ENCODE results near the gene TPM3.
"Not testable (repeated sequence)": the region's sequence is repeated elsewhere in the genome, so short reads cannot be mapped to it uniquely, and the experiment has no call there.

TPM3 gene

DNA sequence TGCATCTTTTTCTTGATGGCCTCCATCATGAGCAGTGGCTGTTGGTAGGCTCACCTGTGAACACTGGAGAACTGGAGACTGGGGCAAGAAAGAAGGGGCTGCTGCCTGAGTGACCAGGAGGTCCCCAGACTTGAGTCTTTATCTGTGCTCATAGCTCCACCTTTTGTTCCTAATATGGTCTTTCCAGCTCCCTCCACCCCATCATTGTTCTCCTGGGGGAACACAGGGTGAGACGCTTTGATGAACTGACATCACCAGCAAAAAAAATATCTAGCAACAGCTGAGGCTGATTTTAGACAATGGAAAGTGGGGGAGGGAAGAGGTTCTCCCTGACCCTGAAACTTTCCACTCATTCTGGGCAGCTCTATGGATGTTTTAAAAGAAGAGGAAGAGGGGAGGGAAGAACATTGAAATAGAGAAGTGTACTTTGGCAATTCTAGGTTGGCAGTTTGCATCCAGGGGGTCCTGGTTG, at the start of gene TPM3:
Gene TPM3 (minus strand): TSS at position 111 of the 472 bp plus-strand sequence. CDS start 82 bp downstream, at position 29.
- DNase-seq (ENCODE audit: low read depth in 2 of 2, low spot score in 1 of 2) = no peak

DNA sequence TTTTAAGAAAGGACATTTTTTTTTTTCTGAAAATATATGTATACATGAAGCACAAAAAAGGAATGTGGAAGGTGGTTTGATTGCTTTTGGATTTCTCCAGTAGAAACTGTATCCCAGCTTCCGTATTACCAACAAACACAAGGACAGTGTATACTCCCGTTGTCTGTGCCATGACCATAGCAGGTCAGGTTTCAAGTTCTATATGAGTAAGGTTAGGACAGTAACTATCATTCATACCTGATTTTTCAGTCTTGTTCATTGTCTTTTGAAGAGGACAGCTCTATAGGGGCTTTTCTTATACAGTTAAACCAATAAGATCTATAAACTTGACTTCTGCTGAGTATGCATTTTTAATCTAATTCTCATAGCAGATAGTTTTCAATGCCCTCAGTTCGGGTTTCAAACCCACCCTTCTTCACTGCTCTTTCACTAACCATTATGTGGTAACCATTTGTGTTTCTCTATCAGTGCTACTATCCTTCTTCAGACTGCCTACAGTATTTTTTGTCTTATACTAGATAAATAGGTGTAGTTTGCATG, 48.5 kb upstream of the TPM3 start:
- no peak for DNase-seq (ENCODE audit: low read depth in 2 of 2, low spot score in 1 of 2)

DNA sequence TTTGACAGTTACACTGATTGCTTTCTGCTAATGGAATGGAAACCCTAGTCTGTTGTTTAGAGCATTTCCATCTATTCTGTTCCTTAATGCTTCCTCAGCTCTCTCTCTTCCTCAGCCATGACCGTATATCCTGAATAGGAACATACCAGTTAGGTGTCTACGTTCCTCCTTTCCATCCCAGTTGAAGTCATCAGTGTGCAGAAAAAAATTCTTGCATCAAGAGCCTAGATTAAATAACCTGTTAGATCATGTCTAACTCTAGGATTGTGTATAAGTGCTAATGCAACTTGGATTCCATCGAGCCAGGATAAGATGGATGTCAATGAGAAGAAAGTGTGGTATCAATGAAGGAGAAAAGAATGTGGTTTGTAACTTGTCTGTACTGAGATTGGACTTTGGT, 47.6 kb upstream of the TPM3 start:
- DNase-seq (ENCODE audit: low read depth in 2 of 2, low spot score in 1 of 2) = no peak

DNA sequence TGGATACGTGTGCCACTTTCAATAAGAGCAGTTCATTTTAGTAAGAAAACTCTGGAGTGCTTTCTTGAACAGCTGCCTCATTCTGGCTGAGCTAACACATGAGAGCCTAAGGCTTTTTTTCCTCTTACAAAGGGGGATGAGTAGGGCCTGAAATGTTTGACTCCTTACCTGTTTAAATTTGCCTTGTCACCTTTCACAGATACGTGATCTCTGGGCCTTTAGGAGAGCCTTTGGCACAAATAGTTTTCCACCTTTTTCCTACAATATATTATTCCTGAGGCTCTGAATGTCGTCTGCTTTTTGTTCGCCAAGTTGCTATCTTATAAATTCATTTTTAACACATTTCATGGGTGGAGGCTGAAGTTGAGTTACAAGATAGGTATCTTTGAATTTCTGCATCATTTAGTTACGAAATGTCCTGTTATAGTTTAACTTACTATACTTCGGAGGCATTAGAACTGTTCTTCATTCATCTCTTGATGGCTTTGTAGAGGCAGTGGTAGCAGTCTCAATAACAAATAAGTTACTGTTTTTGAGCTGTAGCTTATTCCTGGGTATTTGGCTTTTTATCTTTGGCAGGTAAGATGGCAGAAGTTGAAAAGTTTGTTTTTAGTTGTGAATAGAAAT, 46.1 kb upstream of the TPM3 start:
- no peak for DNase-seq (ENCODE audit: low read depth in 2 of 2, low spot score in 1 of 2)

DNA sequence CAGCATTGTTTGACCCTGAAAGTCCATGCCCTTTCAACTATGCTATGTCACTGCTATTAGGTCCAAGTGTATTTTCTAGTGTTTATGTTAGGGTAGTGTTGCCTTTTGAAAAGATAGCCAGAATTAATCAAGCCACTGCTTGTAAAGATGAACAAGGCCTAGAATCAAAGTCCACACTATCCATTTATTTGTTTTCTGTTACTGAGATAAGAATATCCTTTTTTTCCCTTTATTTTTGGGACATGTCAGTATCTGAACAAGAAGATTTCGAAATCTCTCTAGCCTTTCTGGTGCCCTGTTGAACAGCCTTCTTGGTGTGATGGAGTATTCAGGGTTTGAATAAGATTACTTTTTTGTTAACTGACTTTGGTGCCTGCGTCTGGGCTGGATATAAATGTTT, 45.5 kb upstream of the TPM3 start:
- no peak for DNase-seq (ENCODE audit: low read depth in 2 of 2, low spot score in 1 of 2)

DNA sequence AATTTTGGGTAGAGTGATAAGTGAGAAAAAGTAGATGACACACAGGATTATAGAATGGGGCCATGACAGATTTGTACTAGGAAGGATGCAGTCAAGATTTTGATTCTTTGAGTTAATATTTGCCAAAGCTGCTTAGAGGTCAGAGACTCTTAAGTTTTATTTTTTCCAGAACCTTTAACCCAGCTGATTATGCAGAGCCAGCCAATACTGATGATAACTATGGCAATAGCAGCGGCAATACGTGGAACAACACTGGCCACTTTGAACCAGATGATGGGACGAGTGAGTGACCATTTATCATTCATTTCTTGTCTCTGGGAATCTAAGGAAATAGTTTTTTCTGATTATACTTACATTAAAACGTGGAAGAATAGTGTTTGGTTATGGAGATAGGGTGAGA, 45.0 kb upstream of the TPM3 start:
- DNase-seq (ENCODE audit: low read depth in 2 of 2, low spot score in 1 of 2) = no peak

DNA sequence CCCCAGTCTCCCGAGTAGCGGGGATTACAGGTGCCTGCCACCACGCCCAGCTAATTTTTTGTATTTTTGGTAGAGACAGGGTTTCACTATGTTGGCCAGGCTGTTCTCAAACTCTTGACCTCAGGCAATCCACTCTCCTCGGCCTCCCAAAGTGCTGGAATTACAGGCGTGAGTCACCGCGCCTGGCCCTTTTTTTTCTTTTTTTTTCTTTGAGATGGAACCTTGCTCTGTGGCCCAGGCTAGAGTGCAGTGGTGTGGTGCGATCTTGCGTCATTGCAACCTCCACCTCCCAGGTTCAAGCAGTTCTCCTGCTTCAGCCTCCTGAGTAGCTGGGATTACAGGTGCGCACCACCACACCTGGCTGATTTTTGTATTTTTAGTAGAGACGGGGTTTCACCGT, 41.2 kb upstream of the TPM3 start:
- DNase-seq (ENCODE audit: low read depth in 2 of 2, low spot score in 1 of 2) = not testable (repeated sequence)

DNA sequence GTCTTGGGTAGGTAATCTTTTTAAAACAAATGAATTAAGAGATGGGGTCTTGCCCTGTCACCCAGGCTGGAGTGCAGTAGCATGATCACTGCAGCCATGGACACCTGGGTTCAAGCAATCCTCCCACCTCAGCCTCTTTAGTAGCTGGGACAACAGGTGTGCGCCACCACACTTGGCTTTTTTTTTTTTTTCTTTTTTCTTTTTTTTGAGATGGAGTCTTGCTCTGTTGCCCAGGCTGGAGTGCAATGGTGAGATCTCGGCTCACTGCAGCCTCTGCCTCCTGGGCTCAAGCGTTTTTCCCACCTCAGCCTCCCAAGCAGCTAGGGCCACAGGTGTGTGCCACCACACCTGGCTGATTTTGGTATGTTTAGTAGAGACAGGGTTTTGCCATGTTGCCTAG, 39.2 kb upstream of the TPM3 start:
- not testable (repeated sequence) for DNase-seq (ENCODE audit: low read depth in 2 of 2, low spot score in 1 of 2)

DNA sequence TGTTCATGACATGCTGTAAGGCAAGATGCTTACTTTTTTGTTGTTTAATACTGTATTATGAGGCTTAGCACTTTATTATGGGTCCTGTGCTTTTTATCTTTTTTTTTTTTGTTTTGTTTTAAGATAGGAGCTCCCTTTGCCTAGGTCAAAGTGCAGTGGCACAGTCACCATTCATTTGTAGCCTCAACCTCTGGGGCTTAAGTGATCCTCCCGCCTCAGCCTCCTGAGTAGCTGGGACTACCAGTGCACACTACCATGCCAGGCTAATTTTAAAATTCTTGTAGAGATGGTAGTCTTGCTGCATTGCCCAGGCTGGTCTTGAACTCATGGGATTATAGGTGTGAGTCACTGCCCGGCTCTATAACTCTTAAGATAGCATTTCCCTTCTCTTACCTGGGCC, 33.5 kb upstream of the TPM3 start:
- no peak for DNase-seq (ENCODE audit: low read depth in 2 of 2, low spot score in 1 of 2)

DNA sequence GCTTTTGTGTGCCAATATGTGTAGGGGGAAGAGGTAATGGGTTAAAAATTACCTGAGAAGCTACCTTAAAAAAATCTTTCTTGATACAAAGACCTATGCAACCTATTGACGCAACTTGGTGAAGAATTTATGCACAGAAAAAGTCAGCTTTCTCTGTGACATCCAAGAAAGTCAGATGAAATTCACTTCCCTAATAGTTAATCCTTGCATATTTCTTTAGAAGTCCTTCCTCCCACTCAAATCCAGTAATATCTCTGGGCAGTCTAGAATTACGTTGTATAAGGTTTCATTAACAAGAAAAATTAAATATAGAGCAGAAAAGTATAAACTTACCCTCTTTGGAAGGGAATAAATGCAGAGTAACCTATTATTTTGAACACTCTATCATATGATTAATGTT, 31.7 kb upstream of the TPM3 start:
- no peak for DNase-seq (ENCODE audit: low read depth in 2 of 2, low spot score in 1 of 2)

DNA sequence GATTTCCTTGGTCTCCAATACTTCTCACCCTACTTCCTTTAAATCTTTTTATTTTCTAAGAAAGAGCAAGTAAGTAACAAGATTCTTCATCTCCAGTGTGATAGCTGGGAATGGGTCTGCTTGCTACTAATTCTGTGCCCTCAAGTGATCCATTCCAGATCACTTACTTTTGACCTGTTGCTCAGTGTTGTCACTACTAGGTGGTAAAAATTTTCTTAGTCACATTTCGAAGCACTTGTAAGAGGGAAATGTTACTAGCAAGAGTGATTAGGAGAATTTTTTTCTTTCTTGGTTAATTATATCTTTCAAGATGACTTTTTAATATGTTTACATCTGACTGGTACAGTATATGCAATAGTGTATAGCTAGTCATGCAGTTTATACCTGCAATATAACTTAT, 31.0 kb upstream of the TPM3 start:
- DNase-seq (ENCODE audit: low read depth in 2 of 2, low spot score in 1 of 2) = no peak

DNA sequence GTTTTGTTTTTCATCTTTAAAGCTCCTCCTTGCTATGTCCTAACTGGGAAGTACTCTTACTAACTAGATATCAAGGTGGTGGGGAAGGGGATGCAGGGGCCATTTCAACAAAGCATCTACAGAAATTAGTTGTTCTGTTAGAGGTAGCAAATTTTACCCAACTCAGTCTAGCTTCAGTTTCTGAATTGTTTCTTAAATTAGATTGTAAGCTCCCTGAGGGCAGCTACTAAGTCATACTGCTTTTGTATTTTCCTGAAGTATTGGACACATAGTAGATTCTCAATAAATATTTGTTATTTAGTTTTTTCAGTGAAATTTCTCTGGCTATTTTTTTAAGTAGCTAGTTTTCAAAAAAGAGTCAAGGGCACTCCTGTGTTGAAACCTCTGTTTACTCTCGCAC, 30.6 kb upstream of the TPM3 start:
- DNase-seq (ENCODE audit: low read depth in 2 of 2, low spot score in 1 of 2) = no peak

DNA sequence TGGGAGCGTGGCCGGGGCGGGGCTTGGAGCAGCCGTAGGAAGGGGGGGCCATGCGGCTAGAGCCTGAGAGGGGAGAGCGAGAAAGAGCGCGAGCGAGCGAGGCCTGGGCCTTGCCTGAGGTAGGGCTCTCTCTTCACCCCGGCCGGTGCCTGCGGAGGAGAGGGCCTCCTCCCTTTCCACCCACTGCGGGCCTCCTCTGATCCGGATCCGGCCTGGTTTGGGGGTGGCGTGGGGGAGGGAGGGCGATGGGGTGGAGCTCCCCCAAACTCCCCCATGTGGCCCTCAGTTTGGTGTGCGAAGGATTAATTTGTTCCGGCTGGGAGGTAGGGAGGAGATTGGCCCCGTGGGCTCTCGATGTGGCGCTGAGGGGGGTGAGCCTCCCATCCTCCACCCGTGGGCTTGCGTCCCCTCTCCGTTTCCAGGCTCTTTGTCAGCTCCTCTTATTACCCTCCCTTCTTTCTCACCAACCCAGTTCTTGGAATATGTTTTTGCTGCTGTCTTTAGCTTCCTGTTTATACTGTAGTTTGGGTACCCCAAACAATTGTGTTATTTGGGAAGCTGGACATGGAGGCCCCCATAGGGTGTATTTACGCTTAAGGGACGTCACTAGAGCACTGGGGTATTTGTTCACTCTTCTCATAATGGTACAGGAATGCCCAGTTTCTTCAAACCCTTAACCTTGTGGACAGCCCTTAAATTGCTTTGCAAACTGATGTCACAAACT, 29.5 kb upstream of the TPM3 start:
- DNase-seq (ENCODE audit: low read depth in 2 of 2, low spot score in 1 of 2) = peak; percentile 46 to 48

DNA sequence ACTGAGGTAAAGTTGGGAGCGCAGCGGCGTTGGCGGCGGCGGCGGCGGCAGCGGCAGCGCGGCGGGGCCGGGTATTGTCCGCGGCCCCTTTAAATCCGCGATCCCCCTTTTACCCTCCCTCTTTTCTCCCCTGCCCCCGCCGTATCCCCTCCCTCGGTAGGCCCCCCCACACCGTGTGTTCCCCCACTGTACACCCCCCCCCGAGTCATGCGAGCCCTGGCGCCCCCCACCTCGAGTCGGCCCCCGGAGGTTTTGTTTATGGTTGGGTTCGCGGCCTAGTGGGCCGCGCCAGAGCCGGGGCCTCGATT, 29.0 kb upstream of the TPM3 start:
- DNase-seq (ENCODE audit: low read depth in 2 of 2, low spot score in 1 of 2) = no peak

DNA sequence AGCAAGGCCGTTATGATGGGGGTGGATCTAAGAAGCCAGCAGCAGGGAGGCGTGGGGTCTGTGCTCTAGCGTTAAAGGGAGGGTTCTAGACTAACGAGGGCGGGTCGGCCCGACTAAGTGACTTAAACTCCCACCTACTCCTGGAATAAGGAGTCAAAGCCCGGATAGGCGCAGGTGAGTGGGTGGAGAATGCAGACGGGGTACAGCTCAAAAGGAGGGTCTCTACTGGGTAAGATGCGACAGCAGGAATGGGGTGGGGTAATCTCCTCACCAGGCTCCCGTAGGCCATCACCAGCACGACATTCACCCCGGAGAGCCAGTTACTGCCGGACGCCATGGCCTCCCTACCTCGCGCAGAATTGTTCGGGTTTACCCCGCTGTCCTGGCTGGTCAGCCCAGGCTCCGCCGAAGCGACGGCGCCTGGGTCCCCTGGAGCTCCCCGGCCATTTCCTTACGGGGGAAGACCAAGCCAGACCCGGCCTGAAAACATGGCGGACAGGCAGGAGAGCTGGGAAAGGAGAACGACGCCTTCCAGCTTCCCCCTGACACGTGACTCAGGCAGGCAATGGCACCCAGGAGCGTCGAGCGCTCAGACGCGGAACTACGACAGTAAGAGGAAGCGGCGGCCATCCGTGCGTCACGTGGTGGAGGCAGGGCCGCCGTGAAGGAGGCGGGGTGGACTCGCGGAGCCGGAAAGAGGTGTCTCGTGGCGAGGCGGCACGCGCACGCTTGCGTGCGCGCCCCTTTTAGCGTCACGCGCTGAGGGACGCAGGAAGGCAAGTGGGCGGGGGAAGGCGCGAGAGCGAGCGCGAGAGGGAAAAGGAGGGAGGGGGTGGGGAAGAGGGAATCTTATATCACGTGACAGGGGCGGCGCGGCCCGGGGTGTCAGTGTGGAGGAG, 28.4 kb upstream of the TPM3 start, which contains the start of gene UBAP2L:
Gene UBAP2L (plus strand): TSS at position 885 of the 899 bp plus-strand sequence. CDS start 4,169 bp downstream, outside the sequence.
- peak; percentile 96 to 97 for DNase-seq (ENCODE audit: low read depth in 2 of 2, low spot score in 1 of 2)

DNA sequence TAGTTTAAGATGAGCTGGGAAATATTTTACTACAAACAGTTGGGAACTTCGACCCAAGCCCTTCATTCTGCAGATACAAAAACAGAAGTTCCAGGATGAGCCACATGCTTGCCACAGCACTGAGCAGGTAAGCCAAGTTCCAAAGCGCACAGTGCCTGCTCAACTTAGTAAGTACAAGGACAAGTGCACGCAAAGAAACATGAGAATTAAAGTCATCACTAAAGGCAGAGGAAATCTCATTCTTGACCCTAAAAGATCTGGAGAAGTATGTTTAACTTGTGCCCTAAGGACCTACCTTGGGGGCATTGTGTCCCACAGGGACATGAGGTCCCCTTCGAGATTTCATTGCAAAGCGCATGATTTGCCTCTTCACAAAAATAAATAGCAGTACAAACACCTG, 27.6 kb upstream of the TPM3 start:
- no peak for DNase-seq (ENCODE audit: low read depth in 2 of 2, low spot score in 1 of 2)

DNA sequence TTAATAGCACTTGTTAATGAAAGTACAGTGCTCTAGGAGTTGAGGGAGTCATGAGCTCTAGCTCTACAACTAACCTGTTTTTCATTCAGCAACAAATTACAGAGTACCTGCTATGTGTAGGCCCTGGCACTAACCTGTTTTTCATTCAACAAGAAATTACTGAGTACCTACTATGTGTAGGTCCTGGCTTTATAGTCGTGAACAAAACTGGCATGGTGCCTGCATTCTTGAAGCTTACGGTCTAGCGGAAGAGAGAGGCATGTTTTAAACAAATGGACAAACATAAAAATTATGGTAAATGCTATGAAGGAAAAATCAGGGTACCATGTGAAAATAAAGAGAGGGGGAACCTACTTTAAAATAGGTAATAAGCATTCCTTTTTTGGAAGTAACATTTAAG, 26.6 kb upstream of the TPM3 start:
- DNase-seq (ENCODE audit: low read depth in 2 of 2, low spot score in 1 of 2) = no peak

DNA sequence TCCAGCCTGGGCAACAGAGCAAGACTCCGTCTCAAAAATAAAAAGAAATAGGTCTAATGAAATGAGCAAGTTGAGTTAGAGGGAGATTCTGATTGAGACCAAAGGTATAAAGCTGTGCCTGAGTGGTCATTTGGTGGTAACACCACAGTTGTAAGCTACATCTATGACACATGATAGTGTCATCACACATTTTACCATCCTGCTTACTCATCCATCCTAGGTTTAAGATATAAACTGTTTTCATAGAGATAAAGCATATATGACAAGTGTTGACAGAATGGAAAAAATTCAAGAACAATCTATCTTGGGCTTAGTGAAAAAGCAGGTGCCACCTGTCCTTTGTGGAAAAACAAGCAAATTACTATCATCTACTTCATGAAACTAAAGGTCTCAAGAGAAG, 21.4 kb upstream of the TPM3 start:
- no peak for DNase-seq (ENCODE audit: low read depth in 2 of 2, low spot score in 1 of 2)

DNA sequence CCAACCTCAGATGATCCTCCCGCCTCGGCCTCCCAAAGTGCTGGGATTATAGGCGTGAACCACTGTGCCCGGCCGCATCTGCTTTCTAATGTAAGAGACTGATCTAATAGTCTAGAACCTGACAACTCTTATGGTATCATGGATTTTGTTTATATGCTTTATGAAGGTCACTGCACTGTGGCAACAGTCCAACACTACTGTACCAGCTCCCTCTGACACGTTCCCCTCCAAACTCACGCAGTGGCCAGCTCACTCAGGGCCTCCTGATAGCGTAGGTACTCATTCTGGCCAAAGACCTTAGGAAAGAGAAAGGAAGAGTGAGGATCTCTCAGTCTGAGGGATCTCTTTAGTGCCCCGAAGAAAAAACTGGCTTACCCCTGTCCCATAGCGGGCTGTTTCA, 20.2 kb upstream of the TPM3 start:
- DNase-seq (ENCODE audit: low read depth in 2 of 2, low spot score in 1 of 2) = no peak

DNA sequence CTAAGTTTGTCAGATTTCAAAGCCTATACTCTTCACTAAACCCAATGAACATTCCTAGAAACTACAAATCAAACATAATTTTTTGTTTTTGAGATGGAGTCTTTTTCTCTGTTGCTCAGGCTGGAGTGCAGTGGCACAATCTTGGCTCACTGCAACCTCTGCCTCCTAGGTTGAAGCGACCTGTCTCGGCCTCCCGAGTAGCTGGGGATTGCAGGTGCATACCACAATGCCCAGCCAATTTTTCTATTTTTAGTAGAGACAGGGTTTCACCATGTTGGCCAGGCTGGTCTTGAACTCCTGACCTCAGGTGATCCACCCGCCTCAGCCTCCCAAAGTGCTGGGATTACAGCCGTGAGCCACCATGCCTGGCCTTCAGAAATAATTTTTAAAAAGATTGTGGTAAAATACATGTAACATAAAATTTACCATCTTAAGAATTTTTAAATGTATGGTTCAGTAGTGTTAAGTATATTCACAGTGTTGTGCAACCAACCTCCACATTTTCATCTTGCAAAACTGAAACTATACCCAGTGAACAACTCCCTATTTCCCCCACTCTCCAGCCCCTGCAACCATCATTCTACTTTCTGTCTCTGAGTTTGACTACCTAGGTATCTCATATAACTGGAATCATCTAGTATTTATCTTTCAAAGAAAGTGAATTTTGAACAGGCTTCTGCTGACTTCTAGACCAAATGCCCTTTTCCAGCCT, 16.9 kb upstream of the TPM3 start:
- DNase-seq (ENCODE audit: low read depth in 2 of 2, low spot score in 1 of 2) = no peak

DNA sequence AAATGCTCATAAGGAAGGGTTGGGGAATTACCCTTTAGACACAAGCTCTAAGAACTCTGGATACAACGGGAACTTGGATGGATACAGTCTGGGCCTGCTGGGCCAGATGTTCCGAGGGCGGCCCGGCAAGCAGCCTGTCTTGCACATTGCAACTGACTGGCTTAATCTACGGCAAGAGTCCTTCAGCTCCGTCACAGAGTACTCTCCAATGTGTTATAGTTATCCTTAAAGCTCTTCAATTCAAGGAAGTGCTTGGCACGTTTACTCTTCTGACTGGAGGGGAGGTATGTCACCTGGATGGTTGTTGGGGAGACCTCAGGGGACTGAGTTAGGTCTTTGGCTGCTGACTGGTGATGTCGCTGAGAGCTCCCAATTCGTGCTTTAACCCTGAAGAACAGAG, 15.4 kb upstream of the TPM3 start:
- DNase-seq (ENCODE audit: low read depth in 2 of 2, low spot score in 1 of 2) = no peak

All from stimulated activated CD8-positive, alpha-beta memory T cell treated with anti-CD3 and anti-CD28 coated beads, Interleukin-4, amount 100 ng/mL, for 1 hour (primary cell).